GM20000 (cell line): Measurements from ENCODE around the gene KCTD3.

Experiments
- DNase-seq: peaks from one replicate; pipeline ENCODE4 v3.0.0; 2012; ENCODE audit warnings: low spot score
- CTCF ChIP-seq: IDR thresholded peaks from 2 replicates; pipeline ENCODE4 v1.5.1; 2012; ENCODE audit warnings: mild to moderate bottlenecking, control low read depth; ENCODE audit errors: extremely low read depth, missing control alignments

KCTD3 gene

GRCh38 chr1:215566556-215567490, at the start of gene KCTD3:
KCTD3 (plus strand) TSS chr1:215567304; CDS start chr1:215567686, 382 bp downstream.
- DNase-seq, result no peak
- TF ChIP-seq CTCF, result no peak

- TF ChIP-seq CTCF, result no peak
- no peak for DNase-seq
Observed at GRCh38 chr1:215517441-215517891, 49.6 kb upstream of the KCTD3 start.

GRCh38 chr1:215518594-215518993, 48.5 kb upstream of the KCTD3 start:
- TF ChIP-seq CTCF, result no peak
- DNase-seq, result no peak

GRCh38 chr1:215521279-215521678, 45.8 kb upstream of the KCTD3 start:
- TF ChIP-seq CTCF, result no peak
- DNase-seq, result no peak

- DNase-seq, result no peak
- TF ChIP-seq CTCF, result no peak
Observed at GRCh38 chr1:215523128-215523861, 43.8 kb upstream of the KCTD3 start.

GRCh38 chr1:215523906-215524305, 43.2 kb upstream of the KCTD3 start:
- no peak for TF ChIP-seq CTCF
- DNase-seq, result no peak
